ENCODE results near the gene RIN1. TPM values are rescaled to one million over a fixed set of nuclear protein-coding genes. Genes with fewer than 3 reads are reported as not detected.

Gene RIN1
- polyA plus RNA-seq, 1 of the 3 experiments (the other 2 are of a cell fraction) = 16.9 TPM

DNA sequence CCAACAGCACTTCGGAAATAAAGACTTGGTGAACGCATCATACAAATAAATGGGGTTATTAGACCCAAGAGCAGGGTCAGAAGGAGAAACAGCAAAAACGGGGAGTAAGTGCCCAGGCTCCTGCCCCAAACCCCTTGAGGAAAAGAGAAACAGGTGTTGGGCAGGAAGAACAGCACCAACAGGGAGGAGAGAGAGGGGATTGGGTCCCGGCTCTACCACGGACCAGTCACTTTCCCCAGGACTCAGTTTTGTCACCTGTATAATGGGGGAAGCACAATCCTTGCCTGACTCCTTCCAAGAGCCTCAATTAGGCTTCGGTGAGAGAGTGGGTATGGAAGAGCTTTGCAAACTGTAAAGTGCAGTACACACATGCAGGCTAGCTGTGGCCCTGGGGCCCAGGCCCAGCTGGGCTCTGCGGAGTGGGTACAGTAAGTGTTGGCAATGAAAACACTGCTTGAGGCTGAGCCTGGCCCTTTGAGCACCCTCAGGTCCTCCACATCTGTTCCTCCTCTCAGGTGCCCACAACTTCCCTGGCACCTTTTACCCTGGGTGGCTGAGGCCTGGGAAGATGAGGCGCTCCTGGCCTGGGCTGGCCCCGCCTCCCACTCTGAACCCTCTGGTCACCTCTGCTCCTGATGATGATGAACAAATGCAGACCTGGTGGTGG is 26.4 kb upstream of the RIN1 start:
- DNase-seq = no peak
- WGBS (ENCODE audit: low lambda C conversion rate) = 79% methylated on average over 8 of the region's 9 CpGs
- Histone ChIP-seq H3K27ac (ENCODE audit: low read depth in 2 of 2, low read length in 1 of 2) (no peak overlapping the region), H2AFZ (ENCODE audit: low read depth) (no peak overlapping the region), H3F3A (replicated peaks; ENCODE audit: insufficient read depth) (peaks cover 3% of the 10 kb centered on the region), H3K9ac (no peak overlapping the region), H3K4me1 (ENCODE audit: control insufficient read depth in 1 of 2, insufficient read depth in 2 of 2, low read depth in 1 of 2, low read length in 1 of 2) (peaks cover 0 to 7% of the 10 kb centered on the region in 2 experiments; a peak in 1 of 4 replicates), H3K4me2 (no peak overlapping the region), H3K36me3 (replicated peaks in 1 of 2; ENCODE audit: control insufficient read depth in 1 of 2, insufficient read depth in 2 of 2, low read length in 1 of 2) (no peaks in the 10 kb centered on the region), H3K9me2 (no peaks in the 10 kb centered on the region), H3K79me2 (ENCODE audit: insufficient read depth) (no peaks in the 10 kb centered on the region), H4K20me1 (ENCODE audit: insufficient read depth) (no peaks in the 10 kb centered on the region), H3K9me3 (no peaks in the 10 kb centered on the region), H3K4me3 (ENCODE audit: low read depth in 2 of 2, low read length in 1 of 2) (no peak overlapping the region), H3K27me3 (ENCODE audit: insufficient read depth) (no peaks in the 10 kb centered on the region)
- TF ChIP-seq TAF1 (IDR thresholded peaks at IDR 0.05; ENCODE audit: borderline replicate concordance, low read depth, low read length) (no peak), FOXJ3 (CRISPR knock-in tag; IDR thresholded peaks at IDR 0.05) (no peak), EZH2phosphoT487 (IDR thresholded peaks at IDR 0.05; ENCODE audit: borderline replicate concordance, low read depth) (no peak), RFX5 (IDR thresholded peaks at IDR 0.05; ENCODE audit: low read length) (no peak), JUND (IDR thresholded peaks at IDR 0.05) (no peak), GATA2 (CRISPR knock-in tag; IDR thresholded peaks at IDR 0.05) (no peak), FOXM1 (IDR thresholded peaks at IDR 0.05; ENCODE audit: low read depth) (no peak), NRF1 (IDR thresholded peaks at IDR 0.05; ENCODE audit: low read depth, low read length) (no peak), FOSL2 (IDR thresholded peaks at IDR 0.05; ENCODE audit: borderline replicate concordance, low read depth) (no peak), MXI1 (IDR thresholded peaks at IDR 0.05; ENCODE audit: low read depth, low read length) (no peak), ELF1 (IDR thresholded peaks at IDR 0.05) (no peak)
- TF ChIP-seq, protein P1, sequence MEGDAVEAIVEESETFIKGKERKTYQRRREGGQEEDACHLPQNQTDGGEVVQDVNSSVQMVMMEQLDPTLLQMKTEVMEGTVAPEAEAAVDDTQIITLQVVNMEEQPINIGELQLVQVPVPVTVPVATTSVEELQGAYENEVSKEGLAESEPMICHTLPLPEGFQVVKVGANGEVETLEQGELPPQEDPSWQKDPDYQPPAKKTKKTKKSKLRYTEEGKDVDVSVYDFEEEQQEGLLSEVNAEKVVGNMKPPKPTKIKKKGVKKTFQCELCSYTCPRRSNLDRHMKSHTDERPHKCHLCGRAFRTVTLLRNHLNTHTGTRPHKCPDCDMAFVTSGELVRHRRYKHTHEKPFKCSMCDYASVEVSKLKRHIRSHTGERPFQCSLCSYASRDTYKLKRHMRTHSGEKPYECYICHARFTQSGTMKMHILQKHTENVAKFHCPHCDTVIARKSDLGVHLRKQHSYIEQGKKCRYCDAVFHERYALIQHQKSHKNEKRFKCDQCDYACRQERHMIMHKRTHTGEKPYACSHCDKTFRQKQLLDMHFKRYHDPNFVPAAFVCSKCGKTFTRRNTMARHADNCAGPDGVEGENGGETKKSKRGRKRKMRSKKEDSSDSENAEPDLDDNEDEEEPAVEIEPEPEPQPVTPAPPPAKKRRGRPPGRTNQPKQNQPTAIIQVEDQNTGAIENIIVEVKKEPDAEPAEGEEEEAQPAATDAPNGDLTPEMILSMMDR (IDR thresholded peaks at IDR 0.05) = no peak
- TF ChIP-seq, protein P2, sequence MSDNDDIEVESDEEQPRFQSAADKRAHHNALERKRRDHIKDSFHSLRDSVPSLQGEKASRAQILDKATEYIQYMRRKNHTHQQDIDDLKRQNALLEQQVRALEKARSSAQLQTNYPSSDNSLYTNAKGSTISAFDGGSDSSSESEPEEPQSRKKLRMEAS (IDR thresholded peaks at IDR 0.05; ENCODE audit: low read depth) = no peak
- ChIA-PET POLR2A (interaction anchor here (0.8 to 1.1 kb wide), 2 partner anchors 14 to 51 kb away, joined by 3 read pairs; no protein-coding TSS in a partner anchor), CTCF (interaction anchor here (1.0 to 4.1 kb wide), 17 partner anchors 9 to 67 kb away, joined by 3 to 27 read pairs (median 5); partner anchors contain the start of genes B4GAT1, RIN1 and SLC29A2)

DNA sequence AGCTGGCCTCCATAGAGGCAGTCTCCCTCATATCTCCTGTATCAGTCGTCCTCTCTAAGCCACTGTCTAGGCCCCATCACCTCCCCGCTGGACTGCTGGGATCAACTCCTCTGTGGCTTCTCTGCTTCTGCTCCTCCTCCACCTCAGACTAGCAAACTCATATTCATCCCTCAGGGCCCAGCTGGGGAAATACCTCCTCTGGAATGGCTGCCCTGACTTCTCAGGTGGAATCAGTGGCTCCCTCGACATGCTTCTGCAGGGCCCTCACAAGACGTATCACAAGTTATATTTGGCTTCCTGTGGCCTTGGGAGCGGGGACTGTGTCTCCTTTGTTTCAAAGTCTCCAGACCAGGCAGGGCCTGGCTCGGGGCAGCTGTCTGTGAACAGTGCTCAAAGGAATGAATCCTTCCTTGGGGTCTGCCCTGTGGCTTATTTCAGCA is 25.3 kb upstream of the RIN1 start:
- POLR2A ChIA-PET = no interaction called here

More for the DNA sequence above, 25.3 kb upstream of the RIN1 start:
- no peaks in the 10 kb centered on the region for H3K27me3 ChIP-seq (ENCODE audit: insufficient read depth)
- no peak overlapping the region for H3K27ac ChIP-seq (ENCODE audit: low read depth in 2 of 2, low read length in 1 of 2)
- H4K20me1 ChIP-seq (ENCODE audit: insufficient read depth) = no peaks in the 10 kb centered on the region
- H3F3A ChIP-seq (replicated peaks; ENCODE audit: insufficient read depth) = peaks cover 3% of the 10 kb centered on the region
- no peaks in the 10 kb centered on the region for H3K36me3 ChIP-seq (replicated peaks in 1 of 2; ENCODE audit: control insufficient read depth in 1 of 2, insufficient read depth in 2 of 2, low read length in 1 of 2)
- TF ChIP-seq, protein P2 (IDR thresholded peaks at IDR 0.05; ENCODE audit: low read depth) = no peak
- TF ChIP-seq RAD21 (IDR thresholded peaks at IDR 0.05; ENCODE audit: low read length) (no peak), TEAD4 (IDR thresholded peaks at IDR 0.05; ENCODE audit: borderline replicate concordance, insufficient read depth) (no peak), FOXJ3 (CRISPR knock-in tag; IDR thresholded peaks at IDR 0.05) (no peak), JUND (IDR thresholded peaks at IDR 0.05) (no peak), NFIC (IDR thresholded peaks at IDR 0.05; ENCODE audit: borderline replicate concordance) (no peak), MXI1 (IDR thresholded peaks at IDR 0.05; ENCODE audit: low read depth, low read length) (no peak), SMC3 (IDR thresholded peaks at IDR 0.05; ENCODE audit: low read depth, low read length) (no peak), TAF1 (IDR thresholded peaks at IDR 0.05; ENCODE audit: borderline replicate concordance, low read depth, low read length) (no peak), GATA2 (CRISPR knock-in tag; IDR thresholded peaks at IDR 0.05) (no peak)
- TF ChIP-seq, protein P3, sequence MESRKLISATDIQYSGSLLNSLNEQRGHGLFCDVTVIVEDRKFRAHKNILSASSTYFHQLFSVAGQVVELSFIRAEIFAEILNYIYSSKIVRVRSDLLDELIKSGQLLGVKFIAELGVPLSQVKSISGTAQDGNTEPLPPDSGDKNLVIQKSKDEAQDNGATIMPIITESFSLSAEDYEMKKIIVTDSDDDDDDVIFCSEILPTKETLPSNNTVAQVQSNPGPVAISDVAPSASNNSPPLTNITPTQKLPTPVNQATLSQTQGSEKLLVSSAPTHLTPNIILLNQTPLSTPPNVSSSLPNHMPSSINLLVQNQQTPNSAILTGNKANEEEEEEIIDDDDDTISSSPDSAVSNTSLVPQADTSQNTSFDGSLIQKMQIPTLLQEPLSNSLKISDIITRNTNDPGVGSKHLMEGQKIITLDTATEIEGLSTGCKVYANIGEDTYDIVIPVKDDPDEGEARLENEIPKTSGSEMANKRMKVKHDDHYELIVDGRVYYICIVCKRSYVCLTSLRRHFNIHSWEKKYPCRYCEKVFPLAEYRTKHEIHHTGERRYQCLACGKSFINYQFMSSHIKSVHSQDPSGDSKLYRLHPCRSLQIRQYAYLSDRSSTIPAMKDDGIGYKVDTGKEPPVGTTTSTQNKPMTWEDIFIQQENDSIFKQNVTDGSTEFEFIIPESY (IDR thresholded peaks at IDR 0.05; ENCODE audit: borderline replicate concordance, low read depth) = no peak
- H3K79me2 ChIP-seq (ENCODE audit: insufficient read depth) = no peaks in the 10 kb centered on the region
- peaks cover 0 to 7% of the 10 kb centered on the region in 2 experiments; a peak in 1 of 4 replicates for H3K4me1 ChIP-seq (ENCODE audit: control insufficient read depth in 1 of 2, insufficient read depth in 2 of 2, low read depth in 1 of 2, low read length in 1 of 2)
- H3K9ac ChIP-seq = no peak overlapping the region
- DNase-seq = no peak
- H3K4me2 ChIP-seq = no peak overlapping the region
- 88% methylated on average over 6 of the region's 6 CpGs for WGBS (ENCODE audit: low lambda C conversion rate)
- H3K9me3 ChIP-seq = no peaks in the 10 kb centered on the region
- H3K9me2 ChIP-seq = no peaks in the 10 kb centered on the region
- no peak overlapping the region for H2AFZ ChIP-seq (ENCODE audit: low read depth)
- CTCF ChIA-PET = interaction anchor here (1.3 to 2.6 kb wide), 4 partner anchors 24 to 50 kb away, joined by 3 to 9 read pairs (median 5); partner anchors contain the start of gene RIN1
- H3K4me3 ChIP-seq (ENCODE audit: low read depth in 2 of 2, low read length in 1 of 2) = no peak overlapping the region

Measured in SK-N-SH (cell line).